ENCODE measurements around the gene DRAP1.

Gene DRAP1

DNA sequence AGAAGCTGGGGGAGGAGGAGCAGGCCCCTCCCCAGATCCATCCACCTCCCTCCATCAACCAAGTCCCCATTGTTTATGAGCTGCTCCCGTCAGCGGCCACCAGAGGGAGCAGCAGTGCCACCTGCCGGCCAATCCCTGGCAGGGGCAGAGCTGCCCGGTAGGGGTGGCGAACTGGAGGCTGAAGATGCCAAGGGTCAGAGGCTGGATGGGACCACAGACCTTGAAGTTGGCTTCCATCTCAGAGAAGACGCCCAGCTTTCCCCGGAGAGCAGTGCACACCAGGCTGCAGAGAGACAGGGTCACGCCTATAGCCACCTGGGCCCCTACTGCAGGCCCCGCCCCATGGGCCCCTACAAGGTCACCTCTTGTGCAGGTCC lies 34.5 kb upstream of the DRAP1 start:
- intact Hi-C loops (cut with DNase I) = loop anchor here (5.0 to 10.0 kb wide), 2 partner anchors 33 to 110 kb away; partner anchors contain the start of genes C11orf68 and DRAP1
- peak; percentile 55 to 93 (median 82) for DNase-seq

DNA sequence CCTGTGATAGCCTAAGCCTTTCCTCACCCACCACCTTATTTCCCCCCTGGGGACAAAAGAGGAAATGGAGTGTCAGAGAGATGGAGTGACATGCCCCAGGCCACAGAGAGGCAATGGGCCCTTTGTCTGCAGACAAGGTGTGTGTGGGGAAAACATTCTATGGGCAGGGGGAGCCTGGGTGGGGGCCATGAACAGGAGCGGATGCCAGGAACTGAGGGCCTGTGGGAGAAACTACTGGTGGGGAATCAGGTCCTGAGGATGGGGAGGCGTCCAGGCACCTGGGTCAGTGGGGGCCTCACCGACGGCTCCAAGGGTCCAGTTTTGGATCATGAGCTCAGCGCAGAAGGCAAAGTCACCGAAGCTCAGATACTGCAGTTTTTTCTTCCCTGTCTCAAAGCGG lies 34.0 kb upstream of the DRAP1 start:
- DNase-seq = no peak
- intact Hi-C loops (cut with DNase I) = loop anchor here (10.0 kb wide), 1 partner anchor 110 kb away; no protein-coding TSS in a partner anchor

DNA sequence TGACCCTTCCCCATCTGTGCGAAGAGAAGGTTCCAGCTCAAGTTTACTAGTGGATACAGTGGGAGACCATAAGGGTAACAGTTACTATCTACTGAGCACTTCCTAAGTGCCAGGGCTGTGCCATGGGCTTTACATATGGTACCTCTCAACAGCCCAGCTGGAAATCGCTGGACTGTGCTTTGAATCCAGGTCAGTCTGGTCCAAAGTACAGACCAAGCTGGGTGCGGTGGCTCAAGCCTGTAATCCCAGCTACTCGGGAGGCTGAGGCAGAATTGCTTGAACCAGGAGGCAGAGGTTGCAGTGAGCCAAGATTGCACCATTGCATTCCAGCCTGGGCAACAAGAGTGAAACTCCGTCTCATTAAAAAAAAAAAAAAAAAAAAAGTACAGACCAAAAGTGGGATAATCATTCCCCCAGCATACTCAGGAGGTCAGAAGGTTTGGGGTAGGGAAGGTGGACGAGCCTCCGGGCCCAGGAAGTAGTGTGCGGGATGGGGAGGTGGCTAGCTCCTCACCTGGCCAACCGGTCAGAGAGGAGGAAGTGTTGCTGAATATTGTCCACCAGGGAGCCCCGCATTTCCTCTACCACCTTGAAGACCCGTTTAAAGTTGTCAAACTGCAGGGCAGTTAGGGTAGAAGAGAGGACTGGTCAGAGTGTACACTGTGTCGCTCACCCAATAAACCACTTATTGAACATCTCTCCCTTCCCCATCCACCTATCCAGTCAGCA lies 33.3 kb upstream of the DRAP1 start:
- no peak for DNase-seq
- intact Hi-C loops (cut with DNase I) = loop anchor here (10.0 kb wide), 1 partner anchor 109 kb away; no protein-coding TSS in a partner anchor

DNA sequence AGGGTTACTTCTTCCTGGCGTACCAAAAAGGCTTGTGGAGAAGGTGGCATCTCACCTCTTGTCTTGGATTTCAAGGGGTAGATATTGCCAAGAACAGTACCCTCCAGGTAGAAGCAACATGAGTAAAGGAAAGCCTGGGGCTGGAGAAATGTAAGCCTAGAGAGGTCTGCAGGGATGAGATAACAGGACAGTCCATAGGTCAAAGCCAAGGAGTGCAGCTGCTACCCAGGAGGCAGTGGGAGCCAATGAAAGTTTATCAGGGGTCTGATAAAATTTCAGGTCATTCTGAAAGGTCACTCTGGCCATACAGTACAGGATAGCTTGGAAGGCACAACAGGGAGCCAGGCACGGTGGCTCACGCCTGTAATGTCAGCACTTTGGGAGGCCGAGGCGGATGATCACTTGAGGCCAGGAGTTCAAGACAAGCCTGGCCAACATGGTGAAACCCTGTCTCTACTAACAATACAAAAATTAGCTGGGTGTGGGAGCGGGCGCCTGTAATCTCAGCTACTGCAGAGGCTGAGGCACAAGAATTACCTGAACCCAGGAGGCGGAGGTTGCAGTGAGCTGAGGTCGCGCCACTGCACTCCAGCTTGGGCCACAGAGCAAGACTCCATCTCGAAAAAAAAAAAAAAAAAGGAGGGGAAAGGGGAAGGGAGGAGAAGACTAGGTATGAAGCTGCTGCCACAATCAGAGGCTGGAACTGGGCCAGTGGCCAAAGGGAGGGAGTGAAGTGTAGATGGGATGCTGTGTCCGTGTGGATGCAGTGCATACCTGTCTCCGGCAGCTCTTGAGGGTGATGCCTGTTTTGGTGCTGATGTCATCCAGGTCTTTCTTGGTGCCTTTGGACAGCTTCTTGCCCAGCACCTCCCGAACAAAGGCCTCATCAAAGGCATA lies 32.2 kb upstream of the DRAP1 start:
- intact Hi-C loops (cut with DNase I) = loop anchor here (10.0 kb wide), 1 partner anchor 108 kb away; no protein-coding TSS in a partner anchor
- DNase-seq = no peak

DNA sequence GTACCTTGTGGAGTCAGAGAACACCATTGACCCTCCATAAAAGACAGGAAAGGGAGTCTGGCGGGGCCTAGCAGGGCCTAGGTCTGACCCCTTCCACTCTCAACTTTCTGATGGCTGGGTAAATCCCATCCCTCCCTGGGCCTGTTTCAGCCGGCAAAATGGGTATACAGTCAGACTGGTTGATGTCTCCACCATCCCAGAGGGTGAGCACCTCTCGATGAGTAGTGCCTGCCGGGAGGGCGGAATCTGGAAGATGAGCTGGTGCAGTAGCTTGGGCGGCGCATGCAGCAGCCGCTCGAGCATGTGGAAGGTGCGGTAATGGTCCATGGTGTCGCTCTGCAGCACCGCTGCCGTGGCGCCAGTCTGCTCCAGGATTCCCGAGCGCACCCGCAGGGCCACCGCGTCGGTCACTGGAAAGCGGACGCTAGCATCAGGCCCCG lies 31.5 kb upstream of the DRAP1 start:
- DNase-seq = peak in 11 of 42 donors; percentile 25 to 72 (median 54)
- intact Hi-C loops (cut with DNase I) = loop anchor here (10.0 kb wide), 1 partner anchor 107 kb away; no protein-coding TSS in a partner anchor

DNA sequence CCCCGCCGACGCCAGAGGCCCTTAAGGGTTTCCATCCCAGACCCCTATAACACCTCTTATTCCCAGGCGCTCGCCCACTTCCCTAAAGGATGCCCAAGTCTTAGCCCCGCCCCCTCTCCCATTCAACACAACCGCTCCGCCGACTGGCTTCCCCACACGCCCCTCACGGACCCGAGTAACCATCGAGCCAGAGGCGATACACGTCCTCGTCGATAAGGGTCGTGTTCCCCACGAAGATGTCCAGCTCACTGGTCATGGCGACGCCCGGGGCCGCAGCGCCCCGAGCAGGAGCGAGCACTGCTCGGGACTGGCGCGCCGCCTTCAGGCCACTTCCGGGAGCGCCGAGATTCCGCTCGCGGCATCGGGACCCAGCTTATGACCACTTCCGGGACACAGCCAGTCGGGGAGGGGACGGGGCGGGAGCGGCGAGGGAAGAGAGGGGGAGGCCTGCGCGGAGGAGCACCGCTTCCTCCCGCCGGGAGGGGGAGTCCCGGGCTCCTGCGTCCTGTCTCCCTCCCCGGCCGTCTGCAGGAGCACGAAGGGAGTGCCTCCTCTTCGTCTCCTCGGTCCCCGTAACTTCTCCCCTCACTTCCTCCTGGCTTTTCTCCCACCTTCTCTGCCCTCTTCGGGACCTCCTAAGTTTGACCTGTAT lies 30.9 kb upstream of the DRAP1 start, which contains the start of gene FIBP:
Gene FIBP (minus strand): TSS at position 309 of the 652 bp plus-strand sequence. CDS start 53 bp downstream, at position 256.
- DNase-seq = peak; percentile 92 to 99 (median 97)
- intact Hi-C loops (cut with DNase I) = loop anchor here (10.0 kb wide), 1 partner anchor 107 kb away; no protein-coding TSS in a partner anchor

DNA sequence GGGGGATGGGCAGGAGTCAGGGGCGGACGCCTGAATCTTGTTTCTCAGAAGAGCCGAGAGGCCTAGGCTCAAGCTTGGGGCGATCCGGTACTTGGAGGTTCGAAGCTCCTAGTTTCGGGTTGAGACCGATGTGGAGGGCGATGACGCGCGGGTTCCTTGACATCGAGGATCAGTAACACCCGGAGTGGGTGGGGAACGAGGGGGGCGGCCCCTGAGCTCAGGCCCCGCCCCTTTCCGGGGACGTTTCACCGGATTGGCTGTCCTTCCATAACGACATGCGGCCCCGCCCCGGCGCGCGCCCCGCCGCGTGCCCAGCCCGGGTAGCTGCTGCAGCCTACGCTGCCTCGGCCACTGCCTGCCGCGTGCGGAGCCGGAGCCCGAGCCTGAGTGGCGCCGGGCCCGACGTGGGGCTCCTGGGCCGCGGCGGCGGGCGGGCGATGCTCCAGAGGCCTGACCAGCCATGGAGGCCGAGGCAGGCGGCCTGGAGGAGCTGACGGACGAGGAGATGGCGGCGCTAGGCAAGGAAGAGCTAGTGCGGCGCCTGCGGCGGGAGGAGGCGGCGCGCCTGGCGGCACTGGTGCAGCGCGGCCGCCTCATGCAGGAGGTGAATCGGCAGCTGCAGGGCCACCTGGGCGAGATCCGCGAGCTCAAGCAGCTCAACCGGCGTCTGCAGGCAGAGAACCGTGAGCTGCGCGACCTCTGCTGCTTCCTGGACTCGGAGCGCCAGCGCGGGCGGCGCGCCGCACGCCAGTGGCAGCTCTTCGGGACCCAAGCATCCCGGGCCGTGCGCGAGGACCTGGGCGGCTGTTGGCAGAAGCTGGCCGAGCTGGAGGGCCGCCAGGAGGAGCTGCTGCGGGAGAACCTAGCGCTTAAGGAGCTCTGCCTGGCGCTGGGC lies 28.7 kb upstream of the DRAP1 start, which contains the start of gene CCDC85B:
Gene CCDC85B (plus strand): TSS at position 350 of the 895 bp plus-strand sequence. CDS start 111 bp downstream, at position 461.
- intact Hi-C loops (cut with DNase I) = loop anchor here (5.0 kb wide), 1 partner anchor 33 kb away; the partner anchor contains the start of gene CFL1
- DNase-seq = peak; percentile 98 to 100 (median 99)

DNA sequence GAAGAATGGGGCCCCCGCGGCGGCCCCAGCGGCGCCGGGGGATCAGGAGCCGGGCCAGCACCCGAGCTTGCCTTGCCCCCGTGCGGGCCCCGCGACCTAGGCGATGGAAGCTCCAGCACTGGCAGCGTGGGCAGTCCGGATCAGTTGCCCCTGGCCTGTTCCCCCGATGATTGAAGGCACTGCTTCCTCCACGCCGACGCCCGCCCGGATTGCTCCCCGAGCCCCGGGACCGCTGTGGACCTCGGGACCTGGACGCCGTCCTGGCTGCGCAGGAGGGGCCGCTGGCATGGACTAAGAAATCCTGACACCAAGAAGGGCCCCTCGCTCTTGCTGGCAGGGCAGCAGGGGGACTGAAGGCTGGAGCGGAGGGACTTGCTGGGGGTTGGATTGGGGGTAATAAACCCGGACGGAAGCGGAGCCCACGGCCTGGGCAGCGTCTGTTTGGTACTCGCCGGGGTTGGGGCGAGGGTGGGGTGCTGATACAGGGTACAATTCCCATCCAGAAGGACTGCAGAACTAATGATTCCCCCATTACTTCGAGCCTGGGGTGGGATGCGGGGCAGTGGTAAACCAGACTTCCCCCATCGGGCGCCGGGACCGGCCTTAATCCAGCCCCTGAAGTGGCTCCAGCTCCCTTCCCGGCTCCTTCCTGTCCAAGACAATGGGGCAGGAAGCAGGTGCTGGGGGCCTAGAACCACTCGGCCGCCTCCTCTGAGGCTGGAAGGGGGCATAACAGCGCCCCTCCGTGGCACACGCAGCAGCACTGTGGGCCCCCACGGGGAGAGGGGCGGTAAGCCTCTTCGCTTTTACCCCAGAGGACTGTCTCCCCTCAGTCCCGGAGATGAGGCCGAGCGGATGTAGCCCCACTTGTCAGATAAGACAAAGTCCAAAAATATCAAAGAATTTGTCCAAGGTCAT lies 27.7 kb upstream of the DRAP1 start:
- intact Hi-C loops (cut with DNase I) = loop anchor here (5.0 kb wide), 1 partner anchor 34 kb away; the partner anchor contains the start of gene CFL1
- DNase-seq = peak in 13 of 42 donors; percentile 22 to 67 (median 44)

DNA sequence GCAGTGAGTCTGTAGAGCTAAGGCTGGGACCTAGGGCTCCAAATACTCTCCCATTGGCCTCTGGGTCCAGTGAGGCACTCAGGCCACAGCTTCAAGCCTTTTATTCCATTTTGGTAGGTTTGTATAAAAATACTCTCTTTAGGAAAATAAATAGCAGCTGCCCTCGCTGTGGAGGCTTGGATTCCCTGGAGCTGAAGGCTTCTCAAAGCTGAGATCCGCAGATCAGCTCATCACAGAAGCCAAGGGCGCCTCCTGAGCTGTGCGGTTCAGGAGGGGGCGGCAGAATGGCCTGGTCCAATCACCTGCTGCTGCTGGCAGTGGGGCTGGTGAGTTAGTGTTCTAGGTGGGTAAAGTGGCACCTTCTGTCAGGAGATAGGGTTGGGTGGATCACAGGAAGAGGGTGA lies 27.1 kb upstream of the DRAP1 start:
- DNase-seq = peak in 6 of 42 donors; percentile 31 to 57 (median 49)
- intact Hi-C loops (cut with DNase I) = loop anchor here (5.0 kb wide), 1 partner anchor 35 kb away; the partner anchor contains the start of gene CFL1

DNA sequence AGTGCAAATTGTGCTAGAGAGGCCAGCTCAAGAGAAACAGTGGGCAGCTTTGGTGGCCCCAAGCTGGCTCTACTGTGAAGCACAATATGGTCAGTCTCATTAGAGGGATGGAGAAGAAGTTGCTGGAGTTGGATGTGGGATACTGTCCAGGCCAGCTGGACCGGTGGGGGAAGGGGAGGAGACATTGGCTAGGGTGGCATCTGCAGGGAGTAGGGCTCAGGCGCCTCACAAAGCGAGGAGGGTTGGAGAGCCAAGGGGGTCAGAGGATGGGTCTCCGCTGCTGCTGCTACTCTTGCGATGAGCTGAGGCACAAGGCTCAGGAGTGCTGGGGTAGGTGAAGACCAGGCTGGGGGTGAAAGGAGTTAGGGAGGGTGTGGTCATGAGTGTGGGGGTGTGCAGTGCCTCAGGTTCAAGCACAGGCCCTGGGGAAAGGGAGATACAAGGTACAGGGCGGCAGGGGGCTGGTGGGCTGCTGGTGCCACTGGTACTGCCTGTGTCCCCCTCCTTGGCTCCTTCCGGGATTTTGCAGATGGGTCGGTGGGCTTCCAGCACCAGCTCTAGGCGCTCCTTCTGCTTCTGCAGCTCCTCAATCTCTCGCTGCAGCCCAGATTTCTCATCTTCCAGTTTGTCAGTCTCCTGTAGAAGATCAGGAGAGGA lies 26.4 kb upstream of the DRAP1 start:
- intact Hi-C loops (cut with DNase I) = loop anchor here (5.0 kb wide), 1 partner anchor 35 kb away; the partner anchor contains the start of gene CFL1
- DNase-seq = peak in 2 of 42 donors; percentile 5 to 40

DNA sequence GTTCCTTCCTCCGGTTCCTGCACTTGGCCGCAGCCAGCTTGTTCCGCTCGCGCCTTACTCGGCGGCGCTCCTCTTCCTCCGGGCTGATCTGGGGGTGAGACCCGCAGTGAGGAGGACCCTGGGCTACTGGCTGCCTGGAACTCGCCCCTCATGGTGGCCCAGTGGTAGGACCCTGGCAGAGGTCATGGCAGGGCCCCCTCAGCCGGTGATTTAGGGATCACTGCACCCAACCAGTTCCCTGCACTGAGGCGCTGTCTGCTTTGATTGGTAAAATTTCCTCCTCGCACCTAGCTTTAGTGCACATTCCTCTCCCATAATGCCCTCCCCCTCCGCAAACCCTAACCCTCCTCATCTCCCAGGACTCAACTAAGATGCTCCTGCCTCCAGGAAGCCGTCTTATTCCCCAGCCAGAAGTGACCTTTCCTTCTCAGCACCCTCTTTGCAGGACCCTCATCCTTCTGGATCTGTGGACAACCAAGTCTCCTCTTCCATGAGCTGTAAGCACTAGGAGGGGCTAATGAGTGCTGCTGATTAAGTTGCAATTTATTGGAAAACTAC lies 25.1 kb upstream of the DRAP1 start:
- peak in 6 of 42 donors; percentile 25 to 58 (median 46) for DNase-seq
- intact Hi-C loops (cut with DNase I) = loop anchor here (5.0 kb wide), 1 partner anchor 37 kb away; the partner anchor contains the start of gene CFL1

DNA sequence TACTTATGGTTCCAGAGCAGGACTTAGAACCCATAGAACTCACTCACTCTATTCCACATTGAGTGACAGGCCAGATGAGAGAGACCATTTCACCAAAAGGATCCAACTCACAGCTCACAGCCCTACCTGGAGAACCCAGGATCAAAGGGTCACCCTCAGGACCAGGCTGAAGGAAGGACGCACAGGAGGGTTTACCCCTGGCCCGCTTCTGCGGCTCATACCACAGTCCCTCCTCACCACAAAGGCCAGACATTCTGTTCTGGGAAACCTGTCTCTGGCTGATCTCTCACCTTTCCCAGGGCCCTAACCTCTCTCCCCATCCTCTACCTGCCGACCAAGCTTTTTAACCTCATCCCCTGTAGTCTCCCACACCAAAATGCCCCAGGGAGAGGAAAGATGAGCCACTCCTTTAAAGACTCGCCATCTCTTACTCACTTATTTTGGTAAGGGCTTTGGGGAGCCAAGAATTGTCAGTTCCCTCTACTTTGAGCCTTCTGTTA lies 23.7 kb upstream of the DRAP1 start:
- no peak for DNase-seq
- intact Hi-C loops (cut with DNase I) = no loop called here

DNA sequence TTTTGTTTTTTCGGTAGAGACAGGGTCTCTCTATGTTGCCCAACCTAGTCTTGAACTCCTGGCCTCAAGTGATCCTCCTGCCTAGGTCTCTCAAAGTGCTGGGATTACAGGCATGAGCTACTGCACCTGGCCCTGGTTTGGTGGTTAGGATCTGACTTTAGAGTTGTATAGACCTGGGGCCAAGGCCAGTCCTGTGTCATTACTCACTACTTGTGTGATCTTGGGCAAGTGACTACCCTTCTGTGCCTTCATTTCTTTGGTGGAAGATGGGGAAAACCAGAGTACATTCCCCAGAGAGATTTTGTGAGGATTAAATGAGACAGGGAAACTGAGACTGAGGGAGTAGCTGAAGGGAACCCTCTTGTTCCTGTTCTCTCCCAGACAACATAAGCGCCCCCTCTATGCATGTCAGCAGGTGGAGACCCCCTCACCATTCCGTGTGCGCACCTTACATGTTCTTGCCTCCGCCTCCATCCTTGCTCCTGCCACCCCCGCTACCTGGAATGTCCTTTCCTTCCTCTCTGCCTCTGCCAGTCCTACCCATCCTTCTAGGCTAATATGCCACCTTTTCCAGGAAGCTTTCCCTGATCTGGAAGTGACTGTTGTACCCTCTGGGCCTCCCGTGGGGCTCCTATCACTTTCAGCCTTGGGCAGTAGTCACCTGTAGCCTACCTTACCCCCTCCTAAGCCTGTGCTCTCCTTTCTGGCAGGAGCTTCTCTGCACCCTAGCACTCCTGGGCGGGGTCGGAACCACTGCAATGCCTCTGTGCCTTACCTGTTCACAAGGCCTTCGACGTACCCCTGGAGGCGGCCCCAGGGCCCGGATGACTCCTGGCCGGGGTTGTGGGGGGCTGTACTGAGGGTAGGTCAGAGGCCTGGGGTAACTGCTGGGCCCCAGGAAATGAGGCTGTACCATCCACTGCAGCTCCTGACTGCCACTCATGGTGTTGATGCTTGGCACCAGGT lies 22.9 kb upstream of the DRAP1 start:
- intact Hi-C loops (cut with DNase I) = no loop called here
- no peak for DNase-seq

DNA sequence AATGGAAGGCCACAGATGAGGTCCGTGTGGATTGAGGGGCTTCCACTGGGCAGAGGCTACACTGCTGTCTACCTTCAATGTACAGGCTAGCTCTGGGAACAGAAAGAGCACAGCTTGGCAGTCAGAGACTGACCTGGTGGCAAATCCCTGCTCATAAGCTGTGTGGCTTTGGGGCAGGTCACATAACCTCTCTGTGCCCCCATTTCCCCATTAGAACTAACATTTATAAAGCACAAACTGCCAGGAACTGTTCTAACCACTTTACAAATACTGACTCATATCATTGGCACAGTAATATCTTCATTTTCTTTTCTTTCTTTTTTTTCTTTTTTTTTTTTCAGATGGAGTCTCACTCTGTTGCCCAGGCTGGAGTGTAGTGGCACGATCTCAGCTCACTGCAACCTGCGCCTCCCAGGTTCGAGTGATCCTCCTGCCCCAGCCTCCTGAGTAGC lies 22.2 kb upstream of the DRAP1 start:
- intact Hi-C loops (cut with DNase I) = no loop called here
- no peak for DNase-seq

All from head of caudate nucleus (tissue), 42 donors.